ENCODE measurements around the gene FABP6.

DNA sequence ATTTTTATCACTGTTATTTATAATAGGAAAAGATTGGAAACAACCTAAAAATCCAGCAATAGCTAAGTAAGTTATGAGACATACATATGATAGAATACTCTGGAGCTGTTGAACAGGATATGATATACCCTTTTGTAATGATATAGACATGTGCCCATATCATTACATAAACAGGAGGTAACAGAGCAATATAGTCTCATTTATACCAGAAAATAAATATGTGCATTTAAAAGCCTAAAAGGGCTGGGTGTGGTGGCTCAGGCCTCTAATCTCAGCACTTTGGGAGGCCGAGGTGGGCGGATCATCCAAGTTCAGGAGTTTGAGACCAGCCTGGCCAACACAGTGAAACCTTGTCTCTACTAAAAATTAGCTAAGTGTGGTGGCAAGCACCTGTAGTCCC is 2.3 kb upstream of the FABP6 start:
- TF ChIP-seq, protein P1, sequence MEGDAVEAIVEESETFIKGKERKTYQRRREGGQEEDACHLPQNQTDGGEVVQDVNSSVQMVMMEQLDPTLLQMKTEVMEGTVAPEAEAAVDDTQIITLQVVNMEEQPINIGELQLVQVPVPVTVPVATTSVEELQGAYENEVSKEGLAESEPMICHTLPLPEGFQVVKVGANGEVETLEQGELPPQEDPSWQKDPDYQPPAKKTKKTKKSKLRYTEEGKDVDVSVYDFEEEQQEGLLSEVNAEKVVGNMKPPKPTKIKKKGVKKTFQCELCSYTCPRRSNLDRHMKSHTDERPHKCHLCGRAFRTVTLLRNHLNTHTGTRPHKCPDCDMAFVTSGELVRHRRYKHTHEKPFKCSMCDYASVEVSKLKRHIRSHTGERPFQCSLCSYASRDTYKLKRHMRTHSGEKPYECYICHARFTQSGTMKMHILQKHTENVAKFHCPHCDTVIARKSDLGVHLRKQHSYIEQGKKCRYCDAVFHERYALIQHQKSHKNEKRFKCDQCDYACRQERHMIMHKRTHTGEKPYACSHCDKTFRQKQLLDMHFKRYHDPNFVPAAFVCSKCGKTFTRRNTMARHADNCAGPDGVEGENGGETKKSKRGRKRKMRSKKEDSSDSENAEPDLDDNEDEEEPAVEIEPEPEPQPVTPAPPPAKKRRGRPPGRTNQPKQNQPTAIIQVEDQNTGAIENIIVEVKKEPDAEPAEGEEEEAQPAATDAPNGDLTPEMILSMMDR (conservative IDR thresholded peaks at IDR 0.05; ENCODE audit: low read depth, low read length) = no peak
- TF ChIP-seq EZH2 (IDR thresholded peaks at IDR 0.05; ENCODE audit: borderline replicate concordance, low read depth, low read length, poor library complexity, severe bottlenecking) = no peak
